Measurements from ENCODE around the gene CHN2. TPM values are rescaled to one million over a fixed set of nuclear protein-coding genes. Genes with fewer than 3 reads are reported as not detected.

Gene CHN2
- total RNA-seq, 1 donor from 2014 or later = 0.33 TPM

GRCh38 chr7:29330136-29330535 is 135.6 kb downstream of the CHN2 start:
- no peaks in the 10 kb centered on the region for H3K36me3 Mint-ChIP-seq (ENCODE audit: low read depth)
- intact Hi-C loops (cut with micrococcal nuclease) = no loop called here
- H3K27me3 Mint-ChIP-seq = peaks cover 4% of the 10 kb centered on the region
- no peak for DNase-seq
- H3K4me1 Mint-ChIP-seq = peaks cover 2% of the 10 kb centered on the region
- no peak overlapping the region for H3K4me3 Mint-ChIP-seq
- H3K27ac Mint-ChIP-seq = no peak overlapping the region
- peaks cover 3% of the 10 kb centered on the region for H3K9me3 Mint-ChIP-seq

DNA sequence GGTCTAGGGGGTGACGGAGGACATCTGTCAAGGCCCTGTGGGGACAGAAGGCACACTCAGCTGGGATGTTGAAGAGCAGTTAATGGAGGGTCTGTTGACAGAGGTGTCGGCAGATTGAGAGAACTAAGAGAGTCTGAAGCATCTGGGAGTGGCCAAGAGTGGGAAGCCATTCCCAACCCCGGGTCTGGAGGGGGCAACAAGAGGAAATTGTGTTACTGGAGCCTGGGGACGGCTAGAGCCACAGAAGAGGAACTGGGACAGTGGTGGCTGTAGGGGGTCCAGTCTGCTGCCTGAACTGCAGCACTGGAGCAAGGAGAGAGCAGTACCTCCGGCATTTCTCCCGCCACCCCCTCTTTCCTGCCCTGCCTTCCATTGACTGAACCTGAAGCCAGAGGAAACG is 136.6 kb downstream of the CHN2 start:
- H3K27me3 Mint-ChIP-seq = peaks cover 4% of the 10 kb centered on the region

DNA sequence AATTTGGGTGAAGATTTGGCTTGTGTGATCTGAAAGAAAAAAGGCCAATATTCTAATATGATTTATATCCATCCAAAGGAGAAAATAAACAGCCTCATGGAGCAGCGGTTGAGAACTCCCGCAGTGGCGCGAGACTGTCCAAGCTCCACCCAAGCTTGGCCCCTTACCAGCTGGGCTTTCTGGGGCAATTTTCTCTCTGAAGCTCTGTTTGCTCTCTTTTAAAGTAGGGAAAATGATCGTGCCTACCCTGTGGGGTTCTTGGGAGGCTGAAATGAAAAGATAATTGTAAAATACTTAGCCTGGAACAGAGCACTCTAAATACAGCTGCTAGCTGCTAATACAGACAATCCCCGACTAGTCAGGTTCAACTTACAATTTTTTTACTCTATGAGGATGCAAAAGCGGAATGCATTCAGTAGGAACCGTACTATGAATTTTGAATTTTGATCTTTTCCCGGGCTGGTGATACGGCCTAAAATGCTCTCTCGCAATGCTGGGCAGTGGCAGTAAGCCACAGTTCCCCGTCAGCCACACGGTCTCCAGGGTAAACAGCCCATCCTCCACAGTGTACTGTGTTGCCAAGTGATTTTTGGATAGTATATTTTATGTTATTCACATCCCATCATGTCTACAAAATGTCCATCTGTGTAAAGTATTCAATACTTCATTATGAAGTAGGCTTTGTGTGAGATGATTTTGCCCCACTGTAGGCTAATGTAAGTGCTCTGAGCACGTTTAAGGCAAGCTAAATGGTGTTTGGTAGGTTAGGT is 137.7 kb downstream of the CHN2 start:
- Mint-ChIP-seq H3K27ac (no peak overlapping the region), H3K36me3 (ENCODE audit: low read depth) (no peaks in the 10 kb centered on the region), H3K27me3 (peaks cover 3% of the 10 kb centered on the region), H3K9me3 (peaks cover 3% of the 10 kb centered on the region), H3K4me3 (no peak overlapping the region), H3K4me1 (peaks cover 8% of the 10 kb centered on the region)
- DNase-seq = no peak
- intact Hi-C loops (cut with micrococcal nuclease) = no loop called here

More for the DNA sequence above, 136.6 kb downstream of the CHN2 start:
- Mint-ChIP-seq H3K9me3 (peaks cover 3% of the 10 kb centered on the region), H3K27ac (no peak overlapping the region), H3K4me3 (no peak overlapping the region), H3K4me1 (peaks cover 2% of the 10 kb centered on the region), H3K36me3 (ENCODE audit: low read depth) (no peaks in the 10 kb centered on the region)
- no peak for DNase-seq
- intact Hi-C loops (cut with micrococcal nuclease) = no loop called here

GRCh38 chr7:29332875-29333855 is 138.6 kb downstream of the CHN2 start:
- Mint-ChIP-seq H3K27me3 (peaks cover 3% of the 10 kb centered on the region), H3K9me3 (peaks cover 3% of the 10 kb centered on the region), H3K4me1 (peaks cover 17% of the 10 kb centered on the region), H3K27ac (no peak overlapping the region), H3K4me3 (no peak overlapping the region), H3K36me3 (ENCODE audit: low read depth) (no peaks in the 10 kb centered on the region)
- intact Hi-C loops (cut with micrococcal nuclease) = no loop called here
- DNase-seq = no peak

- H3K4me1 Mint-ChIP-seq = peaks cover 15% of the 10 kb centered on the region
- H3K27me3 Mint-ChIP-seq = peaks cover 1% of the 10 kb centered on the region
- intact Hi-C loops (cut with micrococcal nuclease) = no loop called here
- no peak for DNase-seq
- no peak overlapping the region for H3K27ac Mint-ChIP-seq
- H3K36me3 Mint-ChIP-seq (ENCODE audit: low read depth) = no peaks in the 10 kb centered on the region
- no peak overlapping the region for H3K4me3 Mint-ChIP-seq
- H3K9me3 Mint-ChIP-seq = peaks cover 1% of the 10 kb centered on the region
Observed at GRCh38 chr7:29335188-29336083, 140.9 kb downstream of the CHN2 start.

DNA sequence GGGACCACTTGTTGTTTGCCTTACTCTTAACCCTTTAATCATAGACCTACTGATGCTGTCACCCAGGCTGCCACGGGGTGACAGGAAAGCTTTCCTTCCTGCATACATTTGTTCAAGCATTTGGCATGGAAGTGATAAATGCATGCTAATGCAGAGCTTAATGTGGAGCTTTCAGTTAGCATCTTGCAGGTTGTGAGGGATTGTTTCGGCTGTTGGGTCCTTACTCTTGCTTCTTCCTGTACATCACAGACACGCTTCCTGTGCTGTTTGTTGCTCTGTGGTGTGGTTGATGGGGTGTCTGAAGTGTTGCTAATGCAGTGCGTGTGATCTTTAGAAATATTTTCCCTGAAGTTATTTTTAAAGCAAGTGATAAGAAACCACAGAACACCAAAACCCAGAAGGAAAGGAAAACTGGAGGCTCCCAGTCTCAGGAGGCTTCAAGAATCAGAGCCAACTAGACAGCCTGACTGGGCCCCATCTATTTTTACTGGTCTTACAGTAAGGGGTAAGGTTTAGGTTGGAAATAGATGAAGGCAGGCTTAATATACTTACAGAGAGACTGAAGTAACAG is 143.1 kb downstream of the CHN2 start:
- DNase-seq = peak; percentile 78
- no peak overlapping the region for H3K27ac Mint-ChIP-seq
- intact Hi-C loops (cut with micrococcal nuclease) = no loop called here

GRCh38 chr7:29340696-29341095 is 146.1 kb downstream of the CHN2 start:
- H3K9me3 Mint-ChIP-seq = no peaks in the 10 kb centered on the region
- intact Hi-C loops (cut with micrococcal nuclease) = loop anchor here (10.0 kb wide), 1 partner anchor 146 kb away; the partner anchor contains the start of gene CHN2
- H3K27me3 Mint-ChIP-seq = no peaks in the 10 kb centered on the region
- peaks cover 15% of the 10 kb centered on the region for H3K4me1 Mint-ChIP-seq
- H3K4me3 Mint-ChIP-seq = no peak overlapping the region
- no peak for DNase-seq
- no peak overlapping the region for H3K27ac Mint-ChIP-seq
- no peaks in the 10 kb centered on the region for H3K36me3 Mint-ChIP-seq (ENCODE audit: low read depth)

More for the DNA sequence above, 143.1 kb downstream of the CHN2 start:
- no peaks in the 10 kb centered on the region for H3K27me3 Mint-ChIP-seq
- H3K4me3 Mint-ChIP-seq = peak overlapping the region; percentile 5
- H3K4me1 Mint-ChIP-seq = peaks cover 15% of the 10 kb centered on the region
- no peaks in the 10 kb centered on the region for H3K9me3 Mint-ChIP-seq
- no peaks in the 10 kb centered on the region for H3K36me3 Mint-ChIP-seq (ENCODE audit: low read depth)

- H3K4me3 Mint-ChIP-seq = no peak overlapping the region
- H3K4me1 Mint-ChIP-seq = peaks cover 15% of the 10 kb centered on the region
- intact Hi-C loops (cut with micrococcal nuclease) = loop anchor here (10.0 kb wide), 1 partner anchor 146 kb away; the partner anchor contains the start of gene CHN2
- H3K36me3 Mint-ChIP-seq (ENCODE audit: low read depth) = no peaks in the 10 kb centered on the region
- H3K9me3 Mint-ChIP-seq = no peaks in the 10 kb centered on the region
- no peak overlapping the region for H3K27ac Mint-ChIP-seq
- no peaks in the 10 kb centered on the region for H3K27me3 Mint-ChIP-seq
- DNase-seq = no peak
Observed at GRCh38 chr7:29341156-29341555, 146.6 kb downstream of the CHN2 start.

DNA sequence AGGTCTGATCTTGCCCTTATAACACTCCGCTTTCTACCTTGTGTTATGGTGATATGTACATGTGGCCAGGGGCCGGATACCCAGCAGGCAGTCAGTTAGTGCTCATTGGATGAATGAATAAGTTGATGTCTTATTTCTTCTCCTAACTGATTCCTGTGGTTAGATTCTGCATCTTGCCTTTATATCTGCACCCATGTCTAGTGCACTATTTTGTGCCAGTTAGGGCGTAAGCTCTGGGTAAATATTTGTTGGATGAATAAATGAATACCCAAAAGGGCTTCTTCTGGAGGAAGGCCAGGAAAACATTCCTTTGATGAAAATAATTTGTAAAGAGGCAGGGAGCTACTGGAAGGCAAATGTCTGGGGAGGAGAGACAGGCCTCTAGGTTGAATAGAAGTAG is 148.2 kb downstream of the CHN2 start:
- H3K27me3 Mint-ChIP-seq = peaks cover 3% of the 10 kb centered on the region
- intact Hi-C loops (cut with micrococcal nuclease) = loop anchor here (10.0 kb wide), 1 partner anchor 148 kb away; the partner anchor contains the start of gene CHN2
- no peak overlapping the region for H3K4me3 Mint-ChIP-seq
- no peaks in the 10 kb centered on the region for H3K9me3 Mint-ChIP-seq
- no peaks in the 10 kb centered on the region for H3K36me3 Mint-ChIP-seq (ENCODE audit: low read depth)
- H3K27ac Mint-ChIP-seq = no peak overlapping the region
- DNase-seq = no peak
- peaks cover 4% of the 10 kb centered on the region for H3K4me1 Mint-ChIP-seq

- Mint-ChIP-seq H3K27ac (no peak overlapping the region), H3K36me3 (ENCODE audit: low read depth) (no peaks in the 10 kb centered on the region), H3K9me3 (no peaks in the 10 kb centered on the region), H3K4me1 (no peaks in the 10 kb centered on the region), H3K27me3 (peaks cover 7% of the 10 kb centered on the region), H3K4me3 (no peak overlapping the region)
- no peak for DNase-seq
- intact Hi-C loops (cut with micrococcal nuclease) = loop anchor here (10.0 kb wide), 1 partner anchor 149 kb away; the partner anchor contains the start of gene CHN2
Observed at GRCh38 chr7:29343399-29343798, 148.8 kb downstream of the CHN2 start.

DNA sequence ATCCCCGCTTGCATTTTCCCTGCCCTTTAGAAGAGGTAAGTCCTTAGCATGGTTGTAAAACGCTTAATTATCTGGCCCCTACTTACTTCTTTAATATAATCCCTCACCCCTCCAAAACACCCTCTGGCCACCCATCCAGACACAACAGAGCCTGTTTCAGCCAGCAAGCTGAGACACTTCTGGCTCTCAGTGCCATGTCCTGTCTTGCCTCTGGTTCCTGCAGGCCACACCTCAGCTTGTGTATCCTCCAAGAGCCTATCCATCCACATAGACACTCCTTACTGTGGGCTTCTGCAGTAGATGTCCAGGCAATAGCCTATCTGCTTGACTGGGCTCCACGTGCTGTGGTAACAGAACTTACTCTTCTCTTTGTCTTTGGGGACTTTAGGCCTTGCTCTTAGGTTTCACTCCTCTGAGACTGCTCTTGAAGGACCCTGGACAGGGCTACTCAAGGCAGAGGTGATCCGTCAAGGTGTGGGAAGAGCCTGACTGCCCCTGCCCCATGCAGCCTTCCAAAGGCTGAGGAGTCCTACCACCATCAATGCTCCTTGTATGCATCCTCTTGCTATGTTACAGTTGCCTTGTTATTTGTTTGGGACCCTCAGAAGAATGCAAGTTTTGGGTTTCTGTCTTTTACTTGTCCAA is 149.9 kb downstream of the CHN2 start:
- Mint-ChIP-seq H3K36me3 (ENCODE audit: low read depth) (no peaks in the 10 kb centered on the region), H3K4me1 (no peaks in the 10 kb centered on the region), H3K9me3 (no peaks in the 10 kb centered on the region), H3K27ac (no peak overlapping the region), H3K27me3 (peaks cover 10% of the 10 kb centered on the region), H3K4me3 (no peak overlapping the region)
- intact Hi-C loops (cut with micrococcal nuclease) = loop anchor here (10.0 kb wide), 1 partner anchor 150 kb away; the partner anchor contains the start of gene CHN2
- DNase-seq = no peak

DNA sequence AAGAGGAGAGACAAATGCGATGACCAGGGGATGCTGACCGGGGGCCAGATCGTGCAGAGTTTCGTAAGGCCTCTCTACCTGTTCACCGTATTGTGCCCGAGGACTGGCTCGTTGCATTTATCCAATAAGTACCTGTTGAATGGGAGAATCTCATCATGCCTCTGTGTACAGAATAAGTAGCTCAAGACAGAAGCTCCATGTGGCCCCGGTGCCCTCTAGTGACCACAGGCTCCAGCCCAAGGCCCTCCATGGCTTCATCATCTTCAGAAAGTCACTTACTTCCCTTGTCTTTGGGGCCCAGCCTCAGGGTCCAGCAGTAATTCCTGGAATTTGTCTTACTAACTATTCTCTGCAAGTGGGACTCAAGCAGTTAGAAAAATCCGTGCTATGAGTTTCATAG is 151.0 kb downstream of the CHN2 start:
- peak; percentile 58 for DNase-seq
- H3K4me3 Mint-ChIP-seq = no peak overlapping the region
- intact Hi-C loops (cut with micrococcal nuclease) = loop anchor here (10.0 kb wide), 1 partner anchor 151 kb away; the partner anchor contains the start of gene CHN2
- no peaks in the 10 kb centered on the region for H3K9me3 Mint-ChIP-seq
- no peaks in the 10 kb centered on the region for H3K36me3 Mint-ChIP-seq (ENCODE audit: low read depth)
- H3K4me1 Mint-ChIP-seq = no peaks in the 10 kb centered on the region
- H3K27ac Mint-ChIP-seq = no peak overlapping the region
- H3K27me3 Mint-ChIP-seq = peaks cover 10% of the 10 kb centered on the region
